Measurements from ENCODE around the gene DIAPH3.

Gene DIAPH3

GRCh38 chr13:60150538-60150937 is 13.2 kb downstream of the DIAPH3 start:
- no peak for DNase-seq

GRCh38 chr13:60148918-60149317 is 14.8 kb downstream of the DIAPH3 start:
- no peak for DNase-seq

- no peak for DNase-seq
These were observed 16.4 kb downstream of the DIAPH3 start for GRCh38 chr13:60147361-60147760.

GRCh38 chr13:60146471-60146870 is 17.3 kb downstream of the DIAPH3 start:
- DNase-seq, result no peak

GRCh38 chr13:60143775-60144174 is 20.0 kb downstream of the DIAPH3 start:
- no peak for DNase-seq

- DNase-seq, result no peak
These were observed 24.5 kb downstream of the DIAPH3 start for GRCh38 chr13:60139272-60139671.

GRCh38 chr13:60138674-60139073 is 25.1 kb downstream of the DIAPH3 start:
- no peak for DNase-seq

- DNase-seq, result no peak
These were observed 25.7 kb downstream of the DIAPH3 start for GRCh38 chr13:60137911-60138560.

GRCh38 chr13:60135344-60135743 is 28.4 kb downstream of the DIAPH3 start:
- no peak for DNase-seq

GRCh38 chr13:60134376-60134775 is 29.4 kb downstream of the DIAPH3 start:
- DNase-seq, result no peak

GRCh38 chr13:60121337-60121687 is 42.4 kb downstream of the DIAPH3 start:
- no peak for DNase-seq

- no peak for DNase-seq
These were observed 43.0 kb downstream of the DIAPH3 start for GRCh38 chr13:60120617-60121336.

- DNase-seq, result no peak
These were observed 44.9 kb downstream of the DIAPH3 start for GRCh38 chr13:60118696-60119400.

GRCh38 chr13:60114499-60115028 is 49.2 kb downstream of the DIAPH3 start:
- no peak for DNase-seq

GRCh38 chr13:60112771-60113170 is 51.0 kb downstream of the DIAPH3 start:
- no peak for DNase-seq

- DNase-seq, result no peak
These were observed 52.0 kb downstream of the DIAPH3 start for GRCh38 chr13:60111691-60112090.

- DNase-seq, result no peak
These were observed 54.4 kb downstream of the DIAPH3 start for GRCh38 chr13:60109285-60109684.

GRCh38 chr13:60108589-60108988 is 55.1 kb downstream of the DIAPH3 start:
- no peak for DNase-seq

GRCh38 chr13:60099631-60100420 is 63.9 kb downstream of the DIAPH3 start:
- no peak for DNase-seq

- DNase-seq, result no peak
These were observed 68.4 kb downstream of the DIAPH3 start for GRCh38 chr13:60095300-60095699.

GRCh38 chr13:60094385-60095088 is 69.2 kb downstream of the DIAPH3 start:
- DNase-seq, result no peak

GRCh38 chr13:60093425-60094019 is 70.2 kb downstream of the DIAPH3 start:
- no peak for DNase-seq

All from activated gamma-delta T cell (primary cell).